K562 (cell line): ENCODE data around the gene LACTBL1. TPM values are rescaled to one million over a fixed set of nuclear protein-coding genes. Genes with fewer than 3 reads are reported as not detected.

Source experiments
- ATAC-seq: fragments of 200-7000 bp; cut with Tn5 transposase; 3 replicates; pipeline ENCODE4 v1.9.1; 2020; ENCODE audit warnings: moderate library complexity
- BruUV-seq: library from RNA; stranded (reverse); fragments of 400-500 nt; replicated peaks from 2 replicates; lab custom pipeline; 2021; lab: Mats Ljungman, UMichigan
- CTCF ChIA-PET: fragments of 300-600 bp; formaldehyde crosslinking; extraction: SDS; loops from one replicate; lab custom pipeline; 2021; ENCODE audit warnings: low intra/inter-chr PET ratio; lab: Yijun Ruan, JAX
- POLR2A ChIA-PET: fragments of 300-600, 350-650 bp; sonication (Branson Sonifier 250); formaldehyde crosslinking; extraction: SDS; loops from one replicate; lab custom pipeline; 2021; ENCODE audit warnings: antibody characterized with exemption, inconsistent platforms; lab: Yijun Ruan, JAX
- DNase-seq, 4 experiments: peaks; one replicate each; pipeline versions ENCODE4 v3.0.0 to v3.0.0-alpha.2; 2011 to 2018; ENCODE audit warnings: low spot score in 3 of 4, mixed read lengths in 3 of 4; ENCODE audit errors: extremely low read depth in 1 of 4
- FAIRE-seq: peaks from 2 replicates; lab custom pipeline; 2011; peaks lifted over from hg19 to GRCh38; lab: Jason Lieb, UNC
- H2AFZ ChIP-seq: 2 replicates; pipeline ENCODE4 v1.6.0; 2011; ENCODE audit warnings: low read depth, low read length, control low read depth, inconsistent platforms
- H3K27ac ChIP-seq: fragments of 200-600 bp; 3 replicates; pipeline ENCODE4 v1.8.0; 2011; ENCODE audit warnings: low read depth, mild to moderate bottlenecking, control low read depth, inconsistent platforms, low read length, moderate library complexity, mixed read lengths; ENCODE audit errors: extremely low read depth
- H3K27me3 ChIP-seq, 2 experiments: fragments of 300-600 bp in 1 of 2; 2 replicates in 1 of 2; 3 replicates in 1 of 2; pipeline versions ENCODE4 v1.6.0 to v1.8.0; 2011; ENCODE audit warnings: inconsistent platforms in 2 of 2, low read length in 2 of 2, mild to moderate bottlenecking in 1 of 2, mixed read lengths in 1 of 2, moderate library complexity in 1 of 2; ENCODE audit not compliant: control insufficient read depth in 2 of 2, insufficient read depth in 2 of 2
- H3K36me3 ChIP-seq: fragments of 300-600 bp; 3 replicates; pipeline ENCODE4 v1.8.0; 2011; ENCODE audit warnings: mild to moderate bottlenecking, low read length, inconsistent platforms; ENCODE audit not compliant: control insufficient read depth, insufficient read depth
- H3K4me1 ChIP-seq, 2 experiments: fragments of 200-600 bp in 1 of 2; replicated peaks in 1 of 2; 2 replicates in 1 of 2; 3 replicates in 1 of 2; pipeline versions ENCODE4 v1.5.1 to v1.8.0; 2011; ENCODE audit warnings: inconsistent platforms in 2 of 2, low read length in 2 of 2, mild to moderate bottlenecking in 1 of 2, mixed read lengths in 1 of 2, moderate library complexity in 1 of 2; ENCODE audit not compliant: control insufficient read depth in 2 of 2, insufficient read depth in 2 of 2
- H3K4me2 ChIP-seq: 2 replicates; pipeline ENCODE4 v1.6.1; 2011; ENCODE audit warnings: low read length, control low read depth, inconsistent platforms, mixed read lengths; ENCODE audit not compliant: insufficient read depth
- H3K4me3 ChIP-seq: fragments of 200-600 bp; sonication (generic), shearing (Covaris generic); 2 replicates; pipeline ENCODE4 v1.5.1; 2016; ENCODE audit warnings: control low read depth, inconsistent platforms
- H3K79me2 ChIP-seq: fragments of 200-600 bp; 3 replicates; pipeline ENCODE4 v1.8.0; 2011; ENCODE audit warnings: low read length, inconsistent platforms; ENCODE audit not compliant: control insufficient read depth, insufficient read depth
- H3K9ac ChIP-seq, 2 experiments: 2 replicates each; pipeline versions ENCODE4 v1.6.0 to v1.6.1; 2011; ENCODE audit warnings: low read depth in 2 of 2, low read length in 2 of 2, control low read depth in 1 of 2, inconsistent platforms in 1 of 2, mild to moderate bottlenecking in 1 of 2, mixed read lengths in 1 of 2; ENCODE audit not compliant: insufficient read depth in 1 of 2
- H3K9me1 ChIP-seq: one replicate; pipeline ENCODE4 v1.6.0; 2011; ENCODE audit warnings: inconsistent platforms, mild to moderate bottlenecking, low read length, moderate library complexity; ENCODE audit not compliant: control insufficient read depth, insufficient read depth
- H3K9me3 ChIP-seq: replicated peaks from 2 replicates; pipeline ENCODE4 v1.5.1; 2011; ENCODE audit warnings: low read depth, low read length, inconsistent platforms; ENCODE audit not compliant: control insufficient read depth, insufficient read depth
- H4K20me1 ChIP-seq: replicated peaks from 2 replicates; pipeline ENCODE4 v1.6.1; 2011; ENCODE audit warnings: low read length, inconsistent platforms, mixed read lengths; ENCODE audit not compliant: control insufficient read depth, insufficient read depth
- ATF1 ChIP-seq, 2 experiments: fragments of 450-650 bp in 1 of 2; IDR thresholded peaks; 2 replicates each; pipeline ENCODE4 v1.6.1; 2016; ENCODE audit warnings: missing compliant biosample characterization in 1 of 2, missing genetic modification characterization in 1 of 2
- ELK3 ChIP-seq: fragments of 450-650 bp; formaldehyde crosslinking; IDR thresholded peaks from 2 replicates; pipeline ENCODE4 v1.4.0; 2020; ENCODE audit warnings: mild to moderate bottlenecking
- EP400 ChIP-seq: fragments of 450-650 bp; IDR thresholded peaks from 2 replicates; pipeline ENCODE4 v1.6.1; 2017; ENCODE audit warnings: antibody characterized with exemption, mild to moderate bottlenecking, moderate library complexity
- GTF2B ChIP-seq: IDR thresholded peaks from 2 replicates; pipeline ENCODE4 v1.6.1; 2011; ENCODE audit not compliant: insufficient read length; ENCODE audit errors: extremely low read depth
- HMGN3 ChIP-seq: IDR thresholded peaks from 2 replicates; pipeline ENCODE4 v1.6.1; 2011; ENCODE audit warnings: borderline replicate concordance, low read depth, mild to moderate bottlenecking, mixed read lengths, low read length; ENCODE audit not compliant: insufficient read length; ENCODE audit errors: extremely low read depth
- MTA1 ChIP-seq: fragments of 450-650 bp; IDR thresholded peaks from 2 replicates; pipeline ENCODE4 v1.6.1; 2017; ENCODE audit warnings: borderline replicate concordance
- NCOA6 ChIP-seq: fragments of 450-650 bp; IDR thresholded peaks from 2 replicates; pipeline ENCODE4 v1.6.1; 2017; ENCODE audit warnings: mild to moderate bottlenecking
- TAF15 ChIP-seq: fragments of 200-400 bp; formaldehyde crosslinking; IDR thresholded peaks from 2 replicates; pipeline ENCODE4 v1.6.1; 2017; ENCODE audit warnings: mild to moderate bottlenecking, low read depth, low read length, moderate library complexity
- TRIM28 ChIP-seq: fragments of 450-650 bp; IDR thresholded peaks from 2 replicates; pipeline ENCODE4 v1.6.1; 2017
- ZNF121 ChIP-seq: sonication (generic); formaldehyde crosslinking; conservative IDR thresholded peaks from 2 replicates; pipeline ENCODE4 v1.8.0; 2022; ENCODE audit warnings: missing genetic modification reagents
- ZNF224 ChIP-seq: sonication (generic); formaldehyde crosslinking; IDR thresholded peaks from 2 replicates; pipeline ENCODE4 v1.8.0; 2022; ENCODE audit warnings: mild to moderate bottlenecking, missing genetic modification reagents
- ZNF280A ChIP-seq: fragments of 450-650 bp; IDR thresholded peaks from 2 replicates; pipeline ENCODE4 v1.6.1; 2018; ENCODE audit warnings: mild to moderate bottlenecking, low read depth; ENCODE audit not compliant: partially characterized antibody
- WGBS: fragments of 100-300 bp; shearing (Covaris generic); methylation state at CpG from one replicate; pipeline ENCODE4 v1.1.6; 2016; ENCODE audit warnings: low coverage, mixed read lengths; ENCODE audit not compliant: insufficient coverage; ENCODE audit errors: missing lambda C conversion rate; 5-methylcytosine and 5-hydroxymethylcytosine counted together
- in situ Hi-C: fragments of 300-500 bp; cut with MboI; formaldehyde crosslinking; loops from 4 replicates; pipeline ENCODE4 v1.15.0; 2018; ENCODE audit warnings: inconsistent platforms, mixed read lengths
- intact Hi-C: fragments of 100-400 bp; cut with micrococcal nuclease; formaldehyde crosslinking; loops from 2 replicates; pipeline ENCODE4 v1.14.2; 2022
- polyA plus RNA-seq, 8 experiments: library from polyadenylated mRNA; depleted of rRNA in 4 of 8; stranded (reverse) in 5 of 8; unstranded in 3 of 8; fragments of >200 nt; fragmentation: Nextera tagmentation in 2 of 8; fragmentation: Illumina TruSeq in 1 of 8; extraction: Ambion mirVana in 2 of 8; extraction: Trizol in 1 of 8; gene quantifications; 2 replicates each; pipeline versions ENCODE4 v1.2.1 to v1.2.3, GENCODE V29; 2011 to 2014; ENCODE audit warnings: inconsistent platforms in 1 of 8, missing spikeins in 1 of 8
- total RNA-seq, 7 experiments: library from RNA; depleted of rRNA in 6 of 7; stranded (reverse); fragments of >200 nt in 6 of 7; fragmentation: Illumina TruSeq in 2 of 7; extraction: Trizol in 2 of 7; gene quantifications; 2 replicates each; pipeline versions ENCODE4 v1.2.1 to v1.2.3, GENCODE V29; 2011 to 2021; ENCODE audit warnings: low replicate concordance in 1 of 7
- TF ChIP-seq, protein P1 (sequence below), 3 experiments: fragments of 200-800 bp in 1 of 3; fragments of 250-450 bp in 1 of 3; fragments of 450-650 bp in 1 of 3; sonication (Bioruptor Pico) in 1 of 3; sonication (Bioruptor generic) in 1 of 3; formaldehyde crosslinking in 1 of 3; IDR thresholded peaks; 2 replicates each; pipeline versions ENCODE4 v1.6.1 to v1.8.0; 2016 to 2022; ENCODE audit warnings: mild to moderate bottlenecking in 2 of 3, missing genetic modification characterization in 2 of 3, missing compliant biosample characterization in 1 of 3, moderate library complexity in 1 of 3

The LACTBL1 gene
- total and polyA plus RNA-seq, 9 of the 15 experiments (the other 6 are each of a cell fraction or from before 2014, with no cell fraction given), result not detected

- TF ChIP-seq, protein P1, sequence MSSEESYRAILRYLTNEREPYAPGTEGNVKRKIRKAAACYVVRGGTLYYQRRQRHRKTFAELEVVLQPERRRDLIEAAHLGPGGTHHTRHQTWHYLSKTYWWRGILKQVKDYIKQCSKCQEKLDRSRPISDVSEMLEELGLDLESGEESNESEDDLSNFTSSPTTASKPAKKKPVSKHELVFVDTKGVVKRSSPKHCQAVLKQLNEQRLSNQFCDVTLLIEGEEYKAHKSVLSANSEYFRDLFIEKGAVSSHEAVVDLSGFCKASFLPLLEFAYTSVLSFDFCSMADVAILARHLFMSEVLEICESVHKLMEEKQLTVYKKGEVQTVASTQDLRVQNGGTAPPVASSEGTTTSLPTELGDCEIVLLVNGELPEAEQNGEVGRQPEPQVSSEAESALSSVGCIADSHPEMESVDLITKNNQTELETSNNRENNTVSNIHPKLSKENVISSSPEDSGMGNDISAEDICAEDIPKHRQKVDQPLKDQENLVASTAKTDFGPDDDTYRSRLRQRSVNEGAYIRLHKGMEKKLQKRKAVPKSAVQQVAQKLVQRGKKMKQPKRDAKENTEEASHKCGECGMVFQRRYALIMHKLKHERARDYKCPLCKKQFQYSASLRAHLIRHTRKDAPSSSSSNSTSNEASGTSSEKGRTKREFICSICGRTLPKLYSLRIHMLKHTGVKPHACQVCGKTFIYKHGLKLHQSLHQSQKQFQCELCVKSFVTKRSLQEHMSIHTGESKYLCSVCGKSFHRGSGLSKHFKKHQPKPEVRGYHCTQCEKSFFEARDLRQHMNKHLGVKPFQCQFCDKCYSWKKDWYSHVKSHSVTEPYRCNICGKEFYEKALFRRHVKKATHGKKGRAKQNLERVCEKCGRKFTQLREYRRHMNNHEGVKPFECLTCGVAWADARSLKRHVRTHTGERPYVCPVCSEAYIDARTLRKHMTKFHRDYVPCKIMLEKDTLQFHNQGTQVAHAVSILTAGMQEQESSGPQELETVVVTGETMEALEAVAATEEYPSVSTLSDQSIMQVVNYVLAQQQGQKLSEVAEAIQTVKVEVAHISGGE (CRISPR knock-in tag; IDR thresholded peaks at IDR 0.05), result no peak
- TF ChIP-seq NCOA6, result no peak
- TF ChIP-seq, all 486 proteins: peak for 0
Measured at GRCh38 chr1:22944346-22945055, 28.2 kb downstream of the LACTBL1 start (continued).

DNA sequence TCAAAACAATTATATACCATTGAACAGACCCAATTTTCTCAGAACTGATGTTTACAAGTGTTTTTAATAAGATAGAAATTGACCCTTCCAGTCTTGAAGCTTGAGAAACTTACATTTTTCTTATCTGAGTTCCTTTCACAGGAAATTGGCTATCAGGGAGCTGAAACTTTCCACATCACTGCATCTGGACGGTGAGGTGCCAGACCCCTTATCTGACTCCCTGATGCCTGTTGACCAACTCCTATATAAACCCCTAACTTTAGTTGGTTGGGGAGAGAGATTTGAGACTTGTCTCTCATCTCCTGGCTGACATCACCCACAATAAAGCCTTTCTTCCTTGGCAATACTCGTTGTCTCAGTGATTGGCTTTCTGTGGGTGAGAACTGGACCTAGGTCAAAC lies 31.4 kb downstream of the LACTBL1 start:
- Histone ChIP-seq H2AFZ (no peak overlapping the region), H3K79me2 (no peaks in the 10 kb centered on the region), H3K9me1 (no peaks in the 10 kb centered on the region), H4K20me1 (no peaks in the 10 kb centered on the region), H3K27me3 (peaks cover 17 to 27% of the 10 kb centered on the region in 2 experiments), H3K9ac (no peak overlapping the region), H3K27ac (no peak overlapping the region), H3K4me3 (no peak overlapping the region), H3K4me1 (no peaks in the 10 kb centered on the region), H3K9me3 (no peaks in the 10 kb centered on the region; the same call in 1 of the 2 replicates), H3K4me2 (no peak overlapping the region), H3K36me3 (no peaks in the 10 kb centered on the region)
- DNase-seq, result no peak
- WGBS, result 0% methylated on average over 2 of the region's 2 CpGs
- in situ Hi-C loops (no loop called here), intact Hi-C loops (no loop called here)
- ATAC-seq, result no peak
- FAIRE-seq, result no peak
- CTCF ChIA-PET, result no interaction called here
- POLR2A ChIA-PET, result no interaction called here
- BruUV-seq, result no TSS peak
- peak; percentile 69 for TF ChIP-seq ZNF280A
- no peak for TF ChIP-seq ZNF224 (CRISPR knock-in tag)
- no peak for TF ChIP-seq HMGN3
- no peak for TF ChIP-seq MTA1
- TF ChIP-seq ATF1 (CRISPR knock-in tag; IDR thresholded peaks at IDR 0.05), result no peak
- TF ChIP-seq ATF1 (tag; IDR thresholded peaks at IDR 0.05), result no peak
- TF ChIP-seq EP400, result no peak
- peak; percentile 75 for TF ChIP-seq TRIM28
- TF ChIP-seq ZNF121 (CRISPR knock-in tag), result no peak
- TF ChIP-seq TAF15, result no peak
- no peak for TF ChIP-seq GTF2B
- TF ChIP-seq ELK3 (CRISPR knock-in tag), result no peak
